Right ventricle myocardium inferior (tissue), 1 donor: ENCODE measurements around the gene RMC1. TPM values are rescaled to one million over a fixed set of nuclear protein-coding genes. Genes with fewer than 3 reads are reported as not detected.
"Not testable (repeated sequence)": the region's sequence is repeated elsewhere in the genome, so short reads cannot be mapped to it uniquely, and the experiment has no call there.

Source experiments
- ATAC-seq: fragments of 200-7000 bp; cut with Tn5 transposase; one replicate; pipeline ENCODE4 v1.9.1; 2020; ENCODE audit warnings: mild to moderate bottlenecking, moderate library complexity
- DNase-seq: peaks from one replicate; pipeline ENCODE4 v3.0.0; 2021; ENCODE audit errors: missing footprints
- intact Hi-C: fragments of 100-400 bp; cut with DNase I; formaldehyde crosslinking; loops from one replicate; pipeline ENCODE4 v1.11.0; 2022
- total RNA-seq: library from RNA; stranded (reverse); fragmentation: NEBNext Ultra II Directional; extraction: Animal tissue kit (Norgen Biotek cat#: 25700); gene quantifications from one replicate; pipeline ENCODE4 v1.2.1, GENCODE V29; 2021
- donor health status: DM: no; HTN: yes; CAD: no; lungs with severe emphysema.

RMC1 gene
- total RNA-seq, 1 donor from 2014 or later, result 13.0 TPM

DNA sequence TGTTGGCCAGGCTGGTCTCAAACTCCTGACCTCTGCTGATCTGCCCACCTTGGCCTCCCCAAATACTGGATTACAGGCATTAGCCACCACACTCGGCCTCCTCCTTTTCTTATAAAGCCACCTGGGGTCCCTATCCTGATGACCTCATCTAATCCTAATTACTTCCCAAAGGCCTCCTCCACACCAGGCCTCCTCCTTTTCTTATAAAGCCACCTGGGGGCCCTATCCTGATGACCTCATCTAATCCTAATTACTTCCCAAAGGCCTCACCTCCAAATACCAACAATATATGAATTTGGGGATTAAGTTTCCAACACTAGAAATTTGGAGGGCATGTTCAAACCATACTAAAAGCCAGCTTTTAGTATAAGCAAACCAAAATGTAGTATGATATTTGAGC lies 9.7 kb upstream of the RMC1 start:
- ATAC-seq (no peak), DNase-seq (no peak)
- intact Hi-C loops, result loop anchor here (10.0 kb wide), 1 partner anchor 501 kb away; no protein-coding TSS in a partner anchor

- no peak for ATAC-seq
- intact Hi-C loops, result loop anchor here (10.0 kb wide), 1 partner anchor 500 kb away; no protein-coding TSS in a partner anchor
- DNase-seq, result no peak
These were observed 8.3 kb upstream of the RMC1 start for GRCh38 chr18:23494992-23495391.

- intact Hi-C loops, result loop anchor here (10.0 kb wide), 1 partner anchor 499 kb away; no protein-coding TSS in a partner anchor
- peak; percentile 83 for ATAC-seq
- DNase-seq, result no peak
These were observed 7.4 kb upstream of the RMC1 start for GRCh38 chr18:23495723-23496440.

GRCh38 chr18:23498117-23498516 lies 5.2 kb upstream of the RMC1 start:
- ATAC-seq (no peak), DNase-seq (no peak)
- intact Hi-C loops, result loop anchor here (10.0 kb wide), 1 partner anchor 497 kb away; no protein-coding TSS in a partner anchor

- no peak for DNase-seq
- no peak for ATAC-seq
- intact Hi-C loops, result loop anchor here (10.0 kb wide), 1 partner anchor 496 kb away; no protein-coding TSS in a partner anchor
These were observed 4.4 kb upstream of the RMC1 start for GRCh38 chr18:23498877-23499276.

GRCh38 chr18:23499291-23499781 lies 4.0 kb upstream of the RMC1 start:
- intact Hi-C loops, result loop anchor here (10.0 kb wide), 1 partner anchor 495 kb away; no protein-coding TSS in a partner anchor
- DNase-seq (no peak), ATAC-seq (no peak)

DNA sequence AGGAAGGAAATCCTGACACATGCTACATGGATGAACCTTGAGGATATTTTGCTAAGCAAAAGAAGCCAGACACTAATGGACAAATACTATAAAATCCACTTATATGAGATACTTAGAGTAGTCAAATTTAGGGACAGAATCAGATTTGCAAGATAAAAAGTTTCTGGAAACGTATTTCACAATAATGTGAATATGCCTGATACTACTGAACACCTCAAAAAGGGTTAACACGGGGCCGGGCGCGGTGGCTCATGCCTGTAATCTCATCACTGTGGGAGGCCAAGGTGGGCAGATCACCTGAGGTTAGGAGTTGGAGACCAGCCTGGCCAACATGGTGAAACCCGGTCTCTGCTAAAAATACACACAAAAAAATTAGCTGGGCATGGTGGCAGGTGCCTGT lies 1.7 kb upstream of the RMC1 start:
- intact Hi-C loops, result loop anchor here (5.0 to 10.0 kb wide), 3 partner anchors 49 to 313 kb away; partner anchors contain the start of genes NPC1 and RIOK3
- no peak for DNase-seq

GRCh38 chr18:23502516-23503037 lies 734 bp upstream of the RMC1 start:
- ATAC-seq (no peak), DNase-seq (no peak)
- intact Hi-C loops, result loop anchor here (5.0 to 10.0 kb wide), 3 partner anchors 50 to 312 kb away; partner anchors contain the start of genes NPC1 and RIOK3

More for the DNA sequence above, 1.7 kb upstream of the RMC1 start:
- ATAC-seq, result no peak

DNA sequence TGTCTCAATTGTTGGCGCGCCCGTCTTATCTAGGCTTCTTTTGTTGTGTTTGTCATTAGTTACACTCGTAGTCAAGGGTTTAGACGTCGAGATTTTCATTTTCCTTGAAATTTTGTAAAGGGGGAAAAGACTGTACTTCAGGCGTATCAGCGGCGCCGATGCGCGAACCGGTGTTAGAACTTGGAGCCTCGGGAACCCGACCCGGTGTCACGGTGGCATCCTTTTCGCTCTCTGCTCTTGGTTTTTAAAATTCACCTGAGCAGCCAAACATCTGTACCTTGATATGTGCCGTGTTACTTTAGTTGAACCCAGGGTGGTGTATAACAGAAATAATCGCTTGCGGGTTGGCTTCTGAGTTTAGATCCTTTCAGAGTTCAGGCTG lies 643 bp downstream of the RMC1 start:
- ATAC-seq (no peak), DNase-seq (no peak)
- intact Hi-C loops, result loop anchor here (5.0 to 10.0 kb wide), 3 partner anchors 52 to 311 kb away; partner anchors contain the start of genes NPC1 and RIOK3

- ATAC-seq (no peak), DNase-seq (no peak)
- intact Hi-C loops, result loop anchor here (5.0 to 10.0 kb wide), 3 partner anchors 52 to 310 kb away; partner anchors contain the start of genes NPC1 and RIOK3
These were observed 1.4 kb downstream of the RMC1 start for GRCh38 chr18:23504720-23505119.

DNA sequence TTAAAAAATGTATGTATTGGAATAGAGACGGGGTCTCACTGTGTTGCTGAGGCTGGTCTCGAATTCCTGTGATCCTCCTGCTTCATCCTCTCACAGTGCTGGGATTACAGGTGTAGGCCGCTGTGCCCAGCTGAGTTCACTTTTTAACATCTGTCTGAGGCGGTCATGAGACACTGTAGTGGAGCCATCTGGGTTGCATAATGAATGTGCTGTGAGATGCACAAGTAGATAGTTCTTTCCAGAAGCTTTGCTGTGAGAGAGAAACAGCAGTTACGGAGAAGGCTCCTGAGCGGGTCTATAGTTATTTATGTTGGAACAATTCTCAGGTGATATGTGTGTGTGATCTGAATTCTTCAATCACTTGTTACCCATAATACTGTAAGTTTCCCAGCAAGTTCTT lies 3.1 kb downstream of the RMC1 start:
- ATAC-seq (no peak), DNase-seq (no peak)
- intact Hi-C loops, result loop anchor here (10.0 kb wide), 1 partner anchor 308 kb away; no protein-coding TSS in a partner anchor

GRCh38 chr18:23510923-23511322 lies 7.6 kb downstream of the RMC1 start:
- DNase-seq, ATAC-seq: not testable (repeated sequence)
- intact Hi-C loops, result loop anchor here (10.0 kb wide), 1 partner anchor 194 kb away; no protein-coding TSS in a partner anchor

DNA sequence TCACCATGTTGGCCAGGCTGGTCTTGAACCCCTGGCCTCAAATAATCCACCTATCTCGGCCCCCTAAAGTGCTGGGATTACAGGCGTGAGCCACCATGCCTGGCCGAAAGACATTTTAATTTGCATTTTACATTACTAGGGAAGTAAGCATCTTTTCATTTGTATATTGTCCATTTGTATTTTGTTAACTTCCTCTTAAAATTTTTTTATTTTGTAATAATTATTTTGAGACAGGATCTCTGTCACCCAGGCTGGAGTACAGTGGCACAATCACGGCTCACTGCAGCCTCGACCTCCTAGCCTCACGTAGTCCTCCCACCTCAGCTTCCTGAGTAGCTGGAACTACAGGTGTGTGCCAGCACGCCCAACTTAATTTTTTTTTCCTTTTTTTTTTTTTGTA lies 8.9 kb downstream of the RMC1 start:
- ATAC-seq, DNase-seq: not testable (repeated sequence)
- intact Hi-C loops, result loop anchor here (10.0 kb wide), 1 partner anchor 193 kb away; no protein-coding TSS in a partner anchor

- intact Hi-C loops, result loop anchor here (10.0 kb wide), 1 partner anchor 192 kb away; no protein-coding TSS in a partner anchor
- DNase-seq, result no peak
- ATAC-seq, result no peak
These were observed 9.3 kb downstream of the RMC1 start for GRCh38 chr18:23512641-23513040.

DNA sequence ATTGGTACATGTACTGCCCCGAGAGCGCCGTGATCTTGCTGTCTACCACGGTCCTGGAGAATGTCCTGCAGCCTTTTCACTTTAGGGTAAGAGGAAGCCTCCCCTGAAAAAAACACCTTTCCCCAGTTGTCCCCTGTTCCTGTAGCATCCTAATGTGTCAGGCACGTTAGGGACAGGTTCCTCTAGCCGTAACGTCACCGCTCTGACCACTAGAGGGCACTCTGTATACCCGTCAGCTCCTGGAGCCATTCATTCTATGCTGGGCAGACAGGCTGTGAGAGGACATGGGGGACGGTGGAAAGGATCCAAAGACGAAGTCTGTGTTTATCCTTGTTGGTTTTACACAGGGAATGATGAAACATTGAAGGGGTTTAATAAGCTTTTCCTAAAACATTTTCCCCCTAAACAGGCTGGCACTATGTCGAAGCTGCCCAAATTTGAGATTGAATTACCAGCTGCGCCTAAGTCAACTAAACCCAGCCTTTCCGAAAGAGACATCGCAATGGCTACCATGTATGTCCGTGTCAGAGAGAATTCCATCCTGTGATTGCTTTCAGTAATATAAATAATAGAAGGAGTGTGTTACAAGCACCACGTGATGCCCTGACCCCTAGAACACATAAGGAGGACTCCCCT lies 12.7 kb downstream of the RMC1 start:
- ATAC-seq, result peak; percentile 92
- intact Hi-C loops, result loop anchor here (1.0 to 10.0 kb wide), 2 partner anchors 70 to 189 kb away; partner anchors contain the start of gene NPC1

DNA sequence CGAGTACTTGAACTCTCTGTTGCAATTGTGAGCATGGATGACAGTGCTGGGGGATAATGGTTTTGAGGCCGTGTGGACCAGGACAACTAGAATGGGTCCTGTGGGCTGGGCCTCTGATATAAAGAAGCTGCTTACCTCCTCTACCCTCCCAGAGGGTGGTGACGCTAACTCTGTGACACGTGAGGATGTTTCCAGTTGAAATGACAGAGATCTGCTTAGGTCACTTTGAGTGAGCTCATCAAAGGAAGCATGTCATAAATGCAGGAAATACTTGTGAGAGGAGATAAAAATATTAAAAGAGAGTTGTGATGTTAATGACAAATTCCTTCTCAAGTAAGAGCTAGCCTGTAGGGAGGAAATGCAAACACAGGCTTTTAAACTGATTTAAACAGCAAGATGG lies 16.4 kb downstream of the RMC1 start:
- ATAC-seq, result no peak
- DNase-seq, result no peak
- intact Hi-C loops, result loop anchor here (10.0 kb wide), 1 partner anchor 185 kb away; no protein-coding TSS in a partner anchor

More for the DNA sequence above, 12.7 kb downstream of the RMC1 start:
- no peak for DNase-seq

DNA sequence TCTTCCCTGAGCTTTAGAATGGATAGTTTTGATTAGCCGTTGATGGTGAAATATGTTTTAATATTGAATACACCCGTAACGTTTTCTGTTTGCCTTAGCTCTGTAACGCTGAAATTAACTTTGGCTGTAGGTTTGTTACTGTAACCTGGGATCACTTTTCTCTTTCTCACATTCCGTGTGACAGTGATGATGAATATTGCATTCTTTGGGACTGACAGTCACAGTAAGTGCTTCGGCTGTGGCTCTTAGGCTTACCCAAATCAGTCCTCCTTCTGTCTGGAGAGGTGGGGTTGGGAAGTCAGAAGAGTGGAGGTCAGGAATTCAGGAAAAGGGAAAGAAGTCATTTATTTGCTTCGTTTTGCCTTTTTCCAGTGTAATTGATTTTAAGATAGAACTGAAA lies 18.0 kb downstream of the RMC1 start:
- ATAC-seq (no peak), DNase-seq (no peak)
- intact Hi-C loops, result no loop called here

DNA sequence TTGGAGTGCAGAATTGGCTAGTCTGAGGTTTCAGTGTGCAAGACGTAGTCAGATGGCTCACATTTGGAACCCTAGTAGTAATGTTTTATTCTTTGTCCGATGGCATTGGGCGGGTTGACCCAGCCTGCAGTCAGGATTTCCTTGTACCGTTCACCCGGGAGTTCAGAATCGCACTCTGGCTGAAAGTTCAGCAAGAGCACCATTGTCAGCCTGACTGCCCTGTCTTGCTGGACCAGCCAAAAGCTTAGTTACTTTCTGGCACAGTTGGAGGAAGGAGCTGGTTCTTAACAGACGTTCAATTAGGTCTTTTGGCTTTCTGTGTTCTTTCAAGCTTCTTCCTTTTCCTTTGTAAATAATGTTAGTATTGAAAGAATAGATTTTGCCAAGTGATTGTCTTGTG lies 18.6 kb downstream of the RMC1 start:
- DNase-seq (no peak), ATAC-seq (no peak)
- intact Hi-C loops, result no loop called here
